ENCODE measurements around the gene GAS7. TPM values are rescaled to one million over a fixed set of nuclear protein-coding genes. Genes with fewer than 3 reads are reported as not detected.

The GAS7 gene
- total and polyA plus RNA-seq, 2 of the 13 experiments (the other 11 are each of a cell fraction or from before 2014, with no cell fraction given), result 1.0 to 5.2 TPM

DNA sequence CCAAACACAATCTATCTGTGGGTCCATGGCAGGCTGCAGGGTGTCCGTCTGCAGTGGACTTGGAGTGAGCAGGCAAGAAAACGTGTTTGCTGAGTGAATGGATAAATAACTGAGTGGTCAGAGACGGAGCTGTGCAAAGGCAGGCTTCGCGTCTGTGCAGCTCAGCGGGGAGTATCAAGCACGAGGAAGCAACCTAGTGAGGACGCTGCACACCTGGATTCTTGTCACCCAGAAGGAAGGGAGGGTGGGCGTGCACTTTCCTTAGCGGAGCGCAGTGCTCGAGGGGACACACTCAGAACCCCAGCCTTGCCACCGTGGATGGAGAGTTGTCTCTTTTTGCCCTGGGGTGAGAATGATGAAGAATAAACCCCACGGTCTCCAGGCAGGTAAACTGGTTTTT lies 291.8 kb downstream of the GAS7 start:
- POLR2A ChIA-PET, result no interaction called here
- TF ChIP-seq ZNF510 (CRISPR knock-in tag; IDR thresholded peaks at IDR 0.05; ENCODE audit: low read depth), result no peak
- no peak for TF ChIP-seq SNAI1 (CRISPR knock-in tag; IDR thresholded peaks at IDR 0.05; ENCODE audit: borderline replicate concordance)
- TF ChIP-seq SIX1 (CRISPR knock-in tag; IDR thresholded peaks at IDR 0.05; ENCODE audit: borderline replicate concordance), result no peak
- TF ChIP-seq, protein P1, sequence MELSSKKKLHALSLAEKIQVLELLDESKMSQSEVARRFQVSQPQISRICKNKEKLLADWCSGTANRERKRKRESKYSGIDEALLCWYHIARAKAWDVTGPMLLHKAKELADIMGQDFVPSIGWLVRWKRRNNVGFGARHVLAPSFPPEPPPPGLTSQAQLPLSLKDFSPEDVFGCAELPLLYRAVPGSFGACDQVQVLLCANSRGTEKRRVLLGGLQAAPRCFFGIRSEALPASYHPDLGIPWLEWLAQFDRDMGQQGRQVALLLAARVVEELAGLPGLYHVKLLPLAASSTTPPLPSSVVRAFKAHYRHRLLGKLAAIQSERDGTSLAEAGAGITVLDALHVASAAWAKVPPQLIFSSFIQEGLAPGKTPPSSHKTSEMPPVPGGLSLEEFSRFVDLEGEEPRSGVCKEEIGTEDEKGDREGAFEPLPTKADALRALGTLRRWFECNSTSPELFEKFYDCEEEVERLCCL (CRISPR knock-in tag; IDR thresholded peaks at IDR 0.05; ENCODE audit: borderline replicate concordance), result no peak
- TF ChIP-seq NFYC (CRISPR knock-in tag; IDR thresholded peaks at IDR 0.05), result no peak
- TF ChIP-seq, protein P2, sequence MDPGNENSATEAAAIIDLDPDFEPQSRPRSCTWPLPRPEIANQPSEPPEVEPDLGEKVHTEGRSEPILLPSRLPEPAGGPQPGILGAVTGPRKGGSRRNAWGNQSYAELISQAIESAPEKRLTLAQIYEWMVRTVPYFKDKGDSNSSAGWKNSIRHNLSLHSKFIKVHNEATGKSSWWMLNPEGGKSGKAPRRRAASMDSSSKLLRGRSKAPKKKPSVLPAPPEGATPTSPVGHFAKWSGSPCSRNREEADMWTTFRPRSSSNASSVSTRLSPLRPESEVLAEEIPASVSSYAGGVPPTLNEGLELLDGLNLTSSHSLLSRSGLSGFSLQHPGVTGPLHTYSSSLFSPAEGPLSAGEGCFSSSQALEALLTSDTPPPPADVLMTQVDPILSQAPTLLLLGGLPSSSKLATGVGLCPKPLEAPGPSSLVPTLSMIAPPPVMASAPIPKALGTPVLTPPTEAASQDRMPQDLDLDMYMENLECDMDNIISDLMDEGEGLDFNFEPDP (CRISPR knock-in tag; conservative IDR thresholded peaks at IDR 0.05), result no peak
- TF ChIP-seq IRX3 (CRISPR knock-in tag; IDR thresholded peaks at IDR 0.05; ENCODE audit: borderline replicate concordance, low read depth), result no peak
- no peak for TF ChIP-seq ZFP37 (CRISPR knock-in tag; IDR thresholded peaks at IDR 0.05; ENCODE audit: borderline replicate concordance)
- no peak overlapping the region for H3K9ac ChIP-seq (ENCODE audit: insufficient read depth, low read depth, low read length)

More for the DNA sequence above, 291.8 kb downstream of the GAS7 start:
- no peaks in the 10 kb centered on the region for H3K4me1 ChIP-seq (ENCODE audit: insufficient read depth, low read length)
- H3K36me3 ChIP-seq (replicated peaks in 1 of 2; ENCODE audit: control insufficient read depth in 1 of 2, insufficient read depth in 2 of 2, low read length in 2 of 2), result no peaks in the 10 kb centered on the region
- H3K9me3 ChIP-seq (ENCODE audit: low read length), result no peaks in the 10 kb centered on the region
- no peaks in the 10 kb centered on the region for H3K79me2 ChIP-seq (ENCODE audit: insufficient read depth, low read length)
- no peak overlapping the region for H3K27ac ChIP-seq (ENCODE audit: extremely low read length, insufficient read depth, low read length)
- H3K4me2 ChIP-seq (ENCODE audit: low read depth, low read length), result no peak overlapping the region
- CTCF ChIA-PET (ENCODE audit: low intra/inter-chr PET ratio, low total read pairs), result no interaction called here
- peaks cover 0 to 18% of the 10 kb centered on the region in 2 experiments; a peak in 4 of 5 replicates for H3K27me3 ChIP-seq (ENCODE audit: control insufficient read depth in 1 of 2, insufficient read depth in 2 of 2, low read length in 2 of 2)
- BruUV-seq (replicated peaks), result no TSS peak
- H2AFZ ChIP-seq (ENCODE audit: low read length), result no peak overlapping the region
- in situ Hi-C loops (cut with HindIII; ENCODE audit: extremely low pct_ligation_motif_present, low pct_unique_long_range_greater_than_20kb) (no loop called here), intact Hi-C loops (cut with micrococcal nuclease; ENCODE audit: unreplicated experiment) (no loop called here)
- ATAC-seq (no peak), DNase-seq (ENCODE audit: low spot score) (no peak), FAIRE-seq (no peak)
- H4K20me1 ChIP-seq (ENCODE audit: insufficient read depth, low read length), result no peaks in the 10 kb centered on the region
- H3K4me3 ChIP-seq (replicated peaks in 1 of 3; ENCODE audit: insufficient read depth in 1 of 3, low read depth in 2 of 3, low read length in 3 of 3), result no peak overlapping the region
- 50% methylated on average over 14 of the region's 14 CpGs for WGBS (ENCODE audit: low lambda C conversion rate)
